Hypothalamus (tissue), 51 donors: ENCODE results near the gene PICALM.

Experiments used
- DNase-seq, 51 donors: peaks; one replicate each; lab custom pipeline; 2025; lab: John Stamatoyannopoulos, UW

Gene PICALM

DNA sequence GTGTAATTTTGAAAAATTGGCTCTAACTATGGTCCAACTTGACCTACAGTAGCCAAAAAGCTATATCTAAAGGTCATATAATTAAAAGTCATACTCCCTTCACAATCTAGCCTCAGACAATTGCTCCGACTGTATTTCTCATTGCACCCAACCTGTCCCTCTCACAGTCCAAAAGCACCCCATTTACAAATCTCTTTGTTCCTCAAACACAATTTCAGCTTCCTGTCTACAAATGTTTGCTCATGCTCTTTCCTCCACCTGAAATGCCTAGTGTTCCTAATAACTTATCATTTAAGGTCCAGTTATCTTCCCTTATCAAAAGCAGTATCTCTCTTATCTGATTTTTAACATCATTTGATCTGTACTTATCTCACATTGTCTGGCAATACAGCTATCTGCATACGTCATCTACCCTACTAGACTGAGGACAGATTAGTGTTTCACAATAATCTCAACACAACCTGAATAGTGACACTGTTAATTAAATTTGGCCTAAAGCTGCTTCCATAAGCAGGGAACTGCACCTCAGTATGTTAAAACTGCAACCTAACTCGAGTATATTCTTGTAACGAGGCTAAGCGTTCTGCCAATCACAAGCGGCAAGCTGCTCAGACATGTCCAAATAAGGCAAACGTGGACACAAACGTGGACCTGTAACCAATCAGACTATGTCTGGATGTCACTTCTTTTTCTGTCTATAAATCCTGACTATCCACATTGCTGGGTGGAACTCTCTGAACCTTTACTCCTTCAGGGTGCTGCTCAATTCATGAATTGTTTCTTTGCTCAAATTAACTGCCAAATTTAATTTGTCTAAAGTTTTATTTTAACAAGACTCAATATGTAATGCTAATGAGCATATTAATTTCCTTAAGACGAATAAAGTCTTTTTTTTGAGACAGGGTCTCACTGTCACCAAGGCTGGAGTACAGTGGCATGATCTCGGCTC, 15.9 kb downstream of the PICALM start:
- no peak for DNase-seq

DNA sequence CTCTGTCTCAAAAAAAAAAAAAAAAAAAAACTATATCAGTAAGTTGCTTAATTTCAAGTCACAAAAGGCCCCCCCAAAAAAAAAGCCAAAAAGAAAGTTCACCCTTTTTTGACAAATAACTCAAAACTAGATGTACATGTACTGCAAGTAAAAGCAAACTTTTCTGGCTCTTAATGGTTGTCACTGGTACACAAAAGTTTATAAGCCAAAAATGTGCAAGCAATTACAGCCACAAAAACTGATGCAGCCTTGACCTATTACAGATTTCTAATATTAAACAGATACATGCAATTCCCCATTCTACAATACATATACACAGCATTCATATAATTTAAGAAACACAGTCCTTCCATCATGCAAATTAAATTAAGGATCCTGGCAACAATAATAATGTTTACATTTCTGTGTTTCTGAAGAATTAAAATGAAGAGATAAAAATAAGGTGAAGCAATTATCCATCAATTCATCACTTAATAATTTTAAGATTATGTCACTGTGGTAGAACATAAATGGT, 18.6 kb downstream of the PICALM start:
- no peak for DNase-seq

DNA sequence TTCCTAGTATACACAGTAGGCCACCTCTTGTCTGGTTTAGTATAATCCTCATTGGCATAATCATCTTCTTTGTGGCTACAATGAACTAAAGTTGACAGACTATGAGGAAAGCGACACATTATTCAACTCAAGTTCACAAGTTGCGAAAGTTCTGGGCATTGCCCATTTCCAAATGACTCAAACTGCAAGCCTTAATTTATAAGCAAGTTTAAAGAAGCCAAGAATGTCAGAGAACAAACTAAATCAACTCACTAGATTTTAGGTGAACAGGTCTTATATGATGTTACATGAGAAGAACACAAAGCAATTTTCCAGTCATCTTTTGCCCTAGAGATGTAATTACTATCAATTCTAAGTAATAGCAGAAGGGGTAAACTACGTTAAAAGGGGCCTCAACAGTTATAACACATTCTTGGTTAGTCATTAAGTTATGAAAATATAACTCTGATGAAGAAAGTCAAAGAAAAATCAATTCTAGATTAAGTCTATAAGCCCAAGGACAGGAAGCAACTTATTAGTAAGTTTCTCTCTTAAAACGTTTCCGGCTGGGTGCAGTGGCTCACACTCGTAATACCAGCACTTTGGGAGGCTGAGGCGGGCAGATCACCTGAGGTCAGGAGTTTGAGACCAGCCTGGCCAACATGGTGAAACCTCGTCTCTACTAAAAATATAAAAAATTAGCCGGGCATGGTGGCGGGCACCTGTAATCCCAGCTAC, 21.5 kb downstream of the PICALM start:
- no peak for DNase-seq

DNA sequence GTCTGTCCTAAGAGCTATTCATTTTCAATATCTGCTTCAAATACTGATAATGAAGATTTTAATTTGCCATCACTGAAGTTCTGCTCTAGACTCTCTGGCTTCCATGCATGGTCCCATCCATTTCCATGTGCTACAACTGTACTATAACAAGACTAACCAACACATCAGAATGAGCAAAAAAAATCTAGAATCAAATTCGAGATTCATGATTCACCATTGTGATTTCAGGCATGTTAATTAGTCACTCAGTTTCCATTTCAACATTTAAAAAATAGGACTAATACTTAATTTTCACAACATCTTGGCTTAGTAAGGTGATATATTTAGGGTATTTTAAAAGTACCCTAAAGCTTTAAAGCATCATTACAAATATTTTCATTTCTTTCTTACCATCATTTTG, 22.8 kb downstream of the PICALM start:
- no peak for DNase-seq

DNA sequence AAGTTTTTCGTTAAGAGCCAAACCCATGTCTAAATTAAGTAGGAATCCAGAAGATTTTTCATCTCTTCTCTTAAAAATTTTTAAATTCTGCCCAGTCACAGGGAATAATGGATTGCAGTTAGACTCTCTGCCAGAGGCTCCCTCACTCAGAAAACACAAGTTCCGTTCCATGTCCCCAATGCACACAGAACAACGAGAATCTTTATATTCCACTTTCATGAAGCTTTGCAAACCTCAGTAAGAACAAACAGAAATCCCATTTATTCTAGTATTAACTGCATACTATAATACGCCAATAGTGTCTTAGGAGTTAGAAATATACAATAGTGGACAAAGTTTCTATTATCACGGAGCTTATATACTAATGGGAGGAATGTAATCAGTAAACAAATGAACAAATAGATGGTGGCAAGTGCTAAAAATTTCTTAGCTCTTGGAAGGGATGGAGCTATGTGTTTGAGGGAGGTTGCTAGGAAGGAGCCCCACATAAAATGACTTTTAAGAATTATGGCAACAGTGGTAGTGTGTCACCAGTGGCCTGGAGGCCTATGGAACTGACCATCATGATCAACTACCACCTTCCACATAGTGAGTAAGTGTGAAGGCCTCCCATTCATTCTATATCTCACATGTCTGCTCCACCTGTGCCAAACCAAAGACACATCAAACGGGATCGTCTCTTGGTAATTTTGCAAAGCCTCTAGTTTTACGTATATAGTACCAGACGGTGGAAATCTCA, 24.9 kb downstream of the PICALM start:
- peak in 7 of 51 donors; percentile 6 to 60 (median 16) for DNase-seq

DNA sequence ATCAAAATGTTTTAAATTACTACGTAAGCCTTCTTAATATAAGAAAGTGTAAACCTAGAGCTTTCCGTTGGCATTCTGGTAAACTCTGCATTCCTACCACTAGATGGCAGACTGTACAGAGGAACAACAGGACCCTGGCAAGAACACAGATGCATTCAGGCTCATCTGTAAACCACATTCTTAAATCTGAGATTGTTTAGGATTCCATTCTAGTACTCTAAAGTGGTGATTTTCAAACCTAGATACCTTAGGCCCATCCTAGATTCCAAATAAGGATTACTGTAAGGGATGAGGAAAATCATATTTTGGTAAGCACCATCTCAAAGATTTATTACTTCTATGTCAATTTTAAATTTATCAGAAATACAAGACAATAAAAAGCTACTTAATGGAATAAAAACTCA, 26.9 kb downstream of the PICALM start:
- DNase-seq: peak in 22 of 51 donors; percentile 3 to 82 (median 28)

DNA sequence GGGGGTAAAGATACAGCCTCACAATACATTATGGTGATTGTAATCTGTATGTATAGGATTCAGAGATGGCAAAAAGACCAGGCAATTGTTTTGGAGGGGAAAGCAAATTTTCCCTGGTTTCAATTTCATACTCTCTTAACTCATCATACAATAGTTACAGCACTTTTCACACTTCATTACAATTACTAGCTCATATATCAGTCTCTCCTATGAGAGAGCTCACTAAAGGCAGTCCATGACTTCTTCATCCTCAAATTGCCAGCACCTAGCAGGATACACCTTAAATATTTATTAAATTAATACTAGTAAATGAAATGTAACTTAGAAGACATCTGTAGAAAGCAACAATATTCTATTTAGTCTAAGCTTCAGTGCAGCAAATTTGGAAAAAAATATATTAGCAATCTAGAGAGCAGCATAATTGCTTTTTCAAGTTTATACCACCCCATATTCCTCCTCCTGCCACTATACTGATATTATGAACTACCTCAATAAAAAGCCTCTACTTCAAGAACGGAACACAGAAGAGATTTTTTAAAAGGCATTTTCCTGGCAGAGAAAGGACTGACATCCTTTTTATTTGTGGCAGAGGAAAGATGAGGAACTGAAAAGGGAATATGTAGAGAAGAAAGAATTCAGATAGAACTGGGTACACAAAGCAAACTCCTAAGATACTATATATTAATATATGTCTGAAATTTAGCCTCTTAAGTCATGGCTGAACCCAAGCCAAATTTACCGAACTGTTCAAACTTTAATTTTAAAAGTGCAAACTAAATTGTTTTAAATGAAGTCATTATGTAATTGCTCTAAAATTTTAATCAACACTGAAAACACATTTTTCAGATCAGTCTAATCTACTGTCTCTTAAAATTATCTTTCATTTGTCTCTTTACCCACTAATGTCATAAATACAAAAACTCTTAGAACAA, 27.7 kb downstream of the PICALM start:
- no peak for DNase-seq

DNA sequence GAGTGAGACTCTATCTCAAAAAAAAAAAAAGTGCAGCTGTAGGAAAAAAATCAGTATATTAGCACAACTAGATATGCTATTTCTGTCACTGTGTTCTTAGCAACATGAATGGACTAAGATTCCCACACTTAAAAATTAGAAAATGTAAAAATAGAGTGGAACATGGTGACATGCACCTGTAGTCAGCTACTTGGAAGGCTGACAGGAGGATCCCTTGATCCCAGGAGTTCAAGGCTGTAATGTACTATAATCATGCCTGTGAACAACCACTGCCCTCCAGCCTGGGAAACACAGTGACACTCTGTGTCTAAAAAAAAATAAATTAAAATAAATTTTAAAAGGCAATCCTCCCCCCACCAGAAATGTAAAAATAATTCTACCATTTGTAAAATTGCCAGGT, 29.8 kb downstream of the PICALM start:
- DNase-seq: no peak

DNA sequence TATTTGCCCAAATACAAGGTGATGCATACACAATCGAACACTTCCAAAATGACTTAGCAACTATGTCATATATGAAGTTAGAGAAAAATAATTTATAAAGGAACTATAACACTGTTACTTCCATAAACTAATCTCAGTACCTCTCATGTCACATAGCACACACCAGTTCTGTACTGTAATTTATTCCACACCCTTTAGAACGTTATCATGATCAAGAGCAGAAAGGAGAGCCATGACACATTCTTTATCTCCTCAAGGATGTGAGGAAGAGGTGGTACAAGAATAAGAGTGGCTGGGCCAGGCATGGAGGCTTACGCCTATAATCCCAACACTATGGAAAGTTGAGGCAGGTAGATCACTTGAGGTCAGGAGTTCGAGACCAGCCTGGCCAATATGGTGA, 31.1 kb downstream of the PICALM start:
- no peak for DNase-seq

DNA sequence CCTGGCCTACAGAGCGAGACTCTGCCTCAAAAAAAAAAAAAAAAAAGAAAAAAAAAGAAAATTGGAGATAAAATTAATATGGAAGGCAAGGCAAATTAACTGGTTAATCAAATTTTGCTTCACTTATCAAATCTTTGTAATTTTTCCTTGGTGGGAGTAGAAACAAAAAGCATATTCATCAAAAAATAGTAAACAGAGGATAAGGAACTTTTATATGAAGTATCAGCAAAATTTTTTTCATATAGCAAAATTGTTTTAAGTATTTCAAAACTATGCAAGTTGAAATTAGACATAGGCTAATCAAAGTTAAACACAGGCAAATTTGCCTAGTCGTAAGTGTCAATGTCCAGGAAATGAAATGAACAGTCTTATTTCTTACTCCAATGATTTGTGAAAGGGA, 33.0 kb downstream of the PICALM start:
- no peak for DNase-seq

DNA sequence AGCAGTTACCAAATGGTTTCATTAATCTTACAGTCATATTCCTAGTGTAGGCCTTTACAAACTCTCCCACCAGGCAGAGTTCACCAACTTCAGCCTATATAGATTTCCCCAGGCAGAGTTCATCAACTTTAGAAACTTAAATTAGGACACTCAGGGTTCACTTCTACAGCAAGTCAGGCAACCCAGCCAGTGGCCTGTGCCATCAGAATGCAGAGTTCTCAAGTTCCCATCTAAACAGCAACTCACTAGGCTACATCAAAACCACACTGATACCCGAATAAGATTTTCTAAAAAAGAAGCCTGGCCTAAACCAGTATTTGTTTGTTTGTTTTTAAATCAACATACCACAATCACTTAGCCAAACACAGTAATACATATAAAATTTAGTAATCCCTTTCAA, 33.7 kb downstream of the PICALM start:
- DNase-seq: no peak

DNA sequence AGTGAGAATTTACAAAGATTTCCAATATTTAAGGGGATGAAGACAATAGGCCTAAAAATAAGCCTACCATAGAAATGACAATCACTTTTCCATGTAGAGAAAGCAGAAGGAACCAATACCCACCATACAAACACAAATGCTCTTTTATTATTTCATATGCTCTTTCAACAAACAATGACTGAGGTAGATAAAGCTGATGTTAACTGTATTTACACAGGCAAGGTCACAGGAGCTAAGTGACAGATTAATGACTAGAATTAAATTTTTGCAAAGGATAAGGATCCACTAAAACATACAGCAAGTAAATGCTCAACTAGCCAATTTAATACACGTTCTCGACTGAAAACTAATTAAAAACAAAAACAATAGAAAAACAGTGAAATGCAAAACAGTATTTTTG, 34.2 kb downstream of the PICALM start:
- no peak for DNase-seq

DNA sequence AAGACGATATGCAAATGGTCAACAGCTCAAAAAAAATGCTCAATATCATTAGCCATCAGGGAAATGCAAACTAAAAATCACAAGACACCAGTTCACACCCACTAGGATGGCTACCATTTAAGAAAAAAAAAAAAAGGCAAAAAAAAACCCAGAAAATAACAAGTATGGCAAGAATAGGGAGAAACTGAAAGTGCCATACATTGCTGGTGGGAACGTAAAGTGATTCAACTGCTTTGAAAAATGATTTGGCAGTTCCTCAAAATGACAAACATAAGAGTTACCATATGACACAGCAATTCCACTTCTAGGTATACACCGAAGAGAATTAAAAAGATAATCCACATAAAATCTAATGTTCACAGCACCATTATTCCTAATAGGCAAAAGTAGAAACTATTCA, 47.5 kb downstream of the PICALM start:
- no peak for DNase-seq

DNA sequence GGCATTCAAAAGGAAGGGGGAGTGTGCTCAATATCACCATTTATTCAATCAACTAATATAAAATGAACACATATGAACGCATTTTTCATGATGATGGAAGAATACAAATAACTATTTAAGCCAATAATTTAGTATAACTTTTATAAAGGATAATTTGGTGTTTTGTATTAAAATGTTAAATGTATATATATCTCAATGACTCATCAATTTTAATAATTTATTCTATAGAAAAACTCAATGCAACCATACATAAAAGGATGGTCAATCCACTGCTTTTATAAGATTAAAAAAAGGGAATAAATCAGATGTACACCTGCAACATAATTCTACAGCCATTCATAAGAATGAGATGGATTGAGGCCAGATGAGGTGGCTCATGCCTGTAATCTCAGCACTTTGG, 50.6 kb downstream of the PICALM start:
- DNase-seq: no peak

DNA sequence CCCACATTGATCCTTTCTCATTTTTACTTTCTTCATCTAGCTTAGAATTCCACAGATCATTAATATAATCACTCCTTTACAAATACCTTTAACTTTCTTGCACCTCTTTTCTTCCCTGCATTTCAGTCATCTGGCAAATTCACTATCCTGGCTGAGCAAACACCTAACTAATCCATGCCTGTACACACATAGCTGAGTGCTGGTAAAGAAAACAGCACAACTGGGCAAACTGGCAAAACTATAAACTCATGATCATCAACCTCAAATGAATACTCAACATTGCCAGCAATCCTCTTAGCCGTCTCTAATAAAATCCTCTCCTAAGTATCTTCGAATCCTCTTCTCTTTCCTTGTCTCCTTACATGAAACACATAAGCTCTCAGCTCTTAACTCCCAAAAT, 52.4 kb downstream of the PICALM start:
- no peak for DNase-seq

DNA sequence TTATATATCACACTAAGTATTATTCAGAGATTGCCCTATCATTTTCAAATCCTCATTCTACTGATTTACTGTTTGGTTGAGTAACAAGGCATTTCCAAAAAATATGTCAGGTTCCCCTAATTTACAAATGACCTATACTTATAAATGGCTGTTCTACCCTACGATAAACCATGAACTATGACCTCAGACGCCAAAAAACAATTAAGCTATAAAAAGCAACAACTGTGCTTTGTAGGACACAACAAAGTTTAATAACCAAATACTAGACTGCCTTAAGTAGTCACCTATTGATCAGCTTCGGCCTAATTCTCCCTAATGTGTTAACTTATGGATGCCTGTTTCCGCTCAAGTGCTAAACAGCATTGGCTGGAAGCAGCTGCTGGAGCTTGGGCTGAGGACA, 53.2 kb downstream of the PICALM start:
- no peak for DNase-seq

DNA sequence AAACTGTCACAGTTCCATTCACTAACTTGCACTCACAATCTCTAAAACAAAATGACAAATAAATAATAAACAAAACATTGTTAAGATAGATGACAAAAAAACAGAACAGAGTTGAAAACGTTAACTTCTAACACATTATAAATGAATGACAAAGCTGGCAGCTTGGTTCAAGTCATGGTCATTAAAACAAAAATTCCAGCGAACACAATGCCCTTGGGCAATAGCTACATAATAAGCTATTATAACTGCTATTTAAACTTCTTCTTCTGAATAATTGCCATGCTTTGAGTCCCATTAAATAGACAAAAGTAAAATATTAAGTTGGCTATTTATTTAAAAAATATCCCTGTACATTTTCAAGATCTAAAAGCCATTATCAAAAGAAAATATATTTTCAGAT, 54.7 kb downstream of the PICALM start:
- DNase-seq: no peak

DNA sequence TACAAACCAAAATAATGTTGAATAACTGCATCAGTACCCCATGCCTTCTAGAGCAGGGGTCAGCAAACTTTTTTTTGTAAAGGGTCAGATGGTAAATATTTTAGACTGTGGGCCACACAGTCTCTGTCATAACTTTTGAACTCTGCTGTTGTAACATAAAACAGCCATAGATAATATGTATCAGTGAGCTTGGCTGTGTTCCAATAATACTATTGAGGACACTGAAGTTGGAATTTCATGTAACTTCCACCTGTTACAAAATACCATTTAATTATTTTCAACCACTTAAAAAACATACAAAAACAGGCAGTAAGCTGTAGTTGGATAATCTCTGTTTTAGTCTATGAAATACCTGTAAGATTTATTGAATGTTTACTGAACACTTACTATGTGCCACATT, 55.2 kb downstream of the PICALM start:
- no peak for DNase-seq

DNA sequence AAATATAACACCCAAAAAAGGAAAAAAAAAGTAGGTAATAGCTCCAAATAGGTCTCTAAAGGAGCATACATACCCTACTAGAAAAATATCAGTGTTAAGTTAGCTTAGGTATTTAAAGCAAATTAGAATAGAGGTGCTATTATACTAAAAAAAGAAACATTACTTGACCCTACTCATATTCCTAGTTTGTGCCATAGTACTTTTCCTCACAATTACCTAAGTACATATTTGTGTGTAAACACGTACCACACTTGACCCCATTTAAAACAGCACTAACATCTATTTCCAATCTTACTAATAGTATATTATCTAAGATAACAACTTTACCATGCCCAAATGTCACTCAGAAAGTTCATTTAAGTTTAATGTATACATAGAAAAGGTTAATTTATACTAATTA, 57.7 kb downstream of the PICALM start:
- DNase-seq: no peak

DNA sequence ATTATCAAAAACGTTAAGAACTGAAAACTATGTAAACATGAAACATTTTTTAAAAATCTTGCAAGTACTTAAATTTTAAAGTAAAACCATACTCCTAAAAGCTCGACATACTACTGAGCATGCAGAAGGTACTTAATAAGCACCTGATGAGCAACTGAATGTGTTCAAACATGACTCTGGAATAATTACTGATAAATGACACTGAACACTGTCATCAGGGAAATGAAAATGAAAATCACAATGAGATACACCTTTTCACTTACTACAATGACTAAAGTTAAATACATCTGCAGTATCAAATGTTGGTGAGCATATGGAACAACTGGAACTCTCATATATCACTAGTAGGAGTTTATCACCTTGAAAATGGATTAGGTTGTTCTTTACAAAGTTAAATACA, 65.2 kb downstream of the PICALM start:
- no peak for DNase-seq
